ENCODE measurements around the gene PCDHGC3.
"Not testable (repeated sequence)": the region's sequence is repeated elsewhere in the genome, so short reads cannot be mapped to it uniquely, and the experiment has no call there.

The PCDHGC3 gene

GRCh38 chr5:141475625-141476131 lies at the start of gene PCDHGC3:
Gene PCDHGC3 (plus strand): TSS chr5:141475966. CDS start chr5:141476117, 151 bp downstream.
- peak; percentile 97 for DNase-seq (ENCODE audit: low read depth)

- DNase-seq (ENCODE audit: low read depth) = no peak
Observed at GRCh38 chr5:141427783-141428426, 47.9 kb upstream of the PCDHGC3 start.

- peak; percentile 27 for DNase-seq (ENCODE audit: low read depth)
Observed at GRCh38 chr5:141430332-141431113, 45.2 kb upstream of the PCDHGC3 start, which contains the start of gene PCDHGA12. Gene PCDHGA12 (plus strand): TSS chr5:141430507. CDS start chr5:141430760, 253 bp downstream.

- DNase-seq (ENCODE audit: low read depth) = no peak
Observed at GRCh38 chr5:141431286-141431685, 44.5 kb upstream of the PCDHGC3 start.

- not testable (repeated sequence) for DNase-seq (ENCODE audit: low read depth)
Observed at GRCh38 chr5:141432308-141432707, 43.5 kb upstream of the PCDHGC3 start.

- DNase-seq (ENCODE audit: low read depth) = not testable (repeated sequence)
Observed at GRCh38 chr5:141432726-141433125, 43.0 kb upstream of the PCDHGC3 start.

GRCh38 chr5:141434006-141434405 lies 41.8 kb upstream of the PCDHGC3 start:
- DNase-seq (ENCODE audit: low read depth) = peak; percentile 43

- peak; percentile 50 for DNase-seq (ENCODE audit: low read depth)
Observed at GRCh38 chr5:141437221-141437620, 38.5 kb upstream of the PCDHGC3 start.

- DNase-seq (ENCODE audit: low read depth) = peak; percentile 48
Observed at GRCh38 chr5:141439411-141440141, 36.2 kb upstream of the PCDHGC3 start.

GRCh38 chr5:141440341-141440740 lies 35.4 kb upstream of the PCDHGC3 start:
- DNase-seq (ENCODE audit: low read depth) = no peak

GRCh38 chr5:141441571-141442170 lies 34.1 kb upstream of the PCDHGC3 start:
- DNase-seq (ENCODE audit: low read depth) = no peak

- DNase-seq (ENCODE audit: low read depth) = peak; percentile 90
Observed at GRCh38 chr5:141465351-141465750, 10.4 kb upstream of the PCDHGC3 start.

- peak; percentile 86 for DNase-seq (ENCODE audit: low read depth)
Observed at GRCh38 chr5:141476132-141476911, 556 bp downstream of the PCDHGC3 start.

- DNase-seq (ENCODE audit: low read depth) = no peak
Observed at GRCh38 chr5:141477044-141477575, 1.3 kb downstream of the PCDHGC3 start.

- peak; percentile 28 for DNase-seq (ENCODE audit: low read depth)
Observed at GRCh38 chr5:141477815-141478214, 2.0 kb downstream of the PCDHGC3 start.

GRCh38 chr5:141478321-141478945 lies 2.7 kb downstream of the PCDHGC3 start:
- DNase-seq (ENCODE audit: low read depth) = peak; percentile 66

- DNase-seq (ENCODE audit: low read depth) = no peak
Observed at GRCh38 chr5:141479776-141480175, 4.0 kb downstream of the PCDHGC3 start.

- no peak for DNase-seq (ENCODE audit: low read depth)
Observed at GRCh38 chr5:141483902-141484301, 8.1 kb downstream of the PCDHGC3 start.

GRCh38 chr5:141484310-141484640 lies 8.5 kb downstream of the PCDHGC3 start:
- no peak for DNase-seq (ENCODE audit: low read depth)

- no peak for DNase-seq (ENCODE audit: low read depth)
Observed at GRCh38 chr5:141484641-141485311, 9.0 kb downstream of the PCDHGC3 start, which contains the start of gene PCDHGC4. Gene PCDHGC4 (plus strand): TSS chr5:141485030. CDS start chr5:141485174, 144 bp downstream.
